K562 (cell line): Measurements from ENCODE around the gene CELSR3. TPM values are rescaled to one million over a fixed set of nuclear protein-coding genes. Genes with fewer than 3 reads are reported as not detected.

Source experiments
- ATAC-seq: fragments of 200-7000 bp; cut with Tn5 transposase; 3 replicates; pipeline ENCODE4 v1.9.1; 2020; ENCODE audit warnings: moderate library complexity
- BruUV-seq: library from RNA; stranded (reverse); fragments of 400-500 nt; replicated peaks from 2 replicates; lab custom pipeline; 2021; lab: Mats Ljungman, UMichigan
- CTCF ChIA-PET: fragments of 300-600 bp; formaldehyde crosslinking; extraction: SDS; loops from one replicate; lab custom pipeline; 2021; ENCODE audit warnings: low intra/inter-chr PET ratio; lab: Yijun Ruan, JAX
- POLR2A ChIA-PET: fragments of 300-600, 350-650 bp; sonication (Branson Sonifier 250); formaldehyde crosslinking; extraction: SDS; loops from one replicate; lab custom pipeline; 2021; ENCODE audit warnings: antibody characterized with exemption, inconsistent platforms; lab: Yijun Ruan, JAX
- DNase-seq, 4 experiments: peaks; one replicate each; pipeline versions ENCODE4 v3.0.0 to v3.0.0-alpha.2; 2011 to 2018; ENCODE audit warnings: low spot score in 3 of 4, mixed read lengths in 3 of 4; ENCODE audit errors: extremely low read depth in 1 of 4
- FAIRE-seq: peaks from 2 replicates; lab custom pipeline; 2011; peaks lifted over from hg19 to GRCh38; lab: Jason Lieb, UNC
- H2AFZ ChIP-seq: 2 replicates; pipeline ENCODE4 v1.6.0; 2011; ENCODE audit warnings: low read depth, low read length, control low read depth, inconsistent platforms
- H3K27ac ChIP-seq: fragments of 200-600 bp; 3 replicates; pipeline ENCODE4 v1.8.0; 2011; ENCODE audit warnings: low read depth, mild to moderate bottlenecking, control low read depth, inconsistent platforms, low read length, moderate library complexity, mixed read lengths; ENCODE audit errors: extremely low read depth
- H3K27me3 ChIP-seq, 2 experiments: fragments of 300-600 bp in 1 of 2; 2 replicates in 1 of 2; 3 replicates in 1 of 2; pipeline versions ENCODE4 v1.6.0 to v1.8.0; 2011; ENCODE audit warnings: inconsistent platforms in 2 of 2, low read length in 2 of 2, mild to moderate bottlenecking in 1 of 2, mixed read lengths in 1 of 2, moderate library complexity in 1 of 2; ENCODE audit not compliant: control insufficient read depth in 2 of 2, insufficient read depth in 2 of 2
- H3K36me3 ChIP-seq: fragments of 300-600 bp; 3 replicates; pipeline ENCODE4 v1.8.0; 2011; ENCODE audit warnings: mild to moderate bottlenecking, low read length, inconsistent platforms; ENCODE audit not compliant: control insufficient read depth, insufficient read depth
- H3K4me1 ChIP-seq, 2 experiments: fragments of 200-600 bp in 1 of 2; replicated peaks in 1 of 2; 2 replicates in 1 of 2; 3 replicates in 1 of 2; pipeline versions ENCODE4 v1.5.1 to v1.8.0; 2011; ENCODE audit warnings: inconsistent platforms in 2 of 2, low read length in 2 of 2, mild to moderate bottlenecking in 1 of 2, mixed read lengths in 1 of 2, moderate library complexity in 1 of 2; ENCODE audit not compliant: control insufficient read depth in 2 of 2, insufficient read depth in 2 of 2
- H3K4me2 ChIP-seq: 2 replicates; pipeline ENCODE4 v1.6.1; 2011; ENCODE audit warnings: low read length, control low read depth, inconsistent platforms, mixed read lengths; ENCODE audit not compliant: insufficient read depth
- H3K4me3 ChIP-seq: fragments of 200-600 bp; sonication (generic), shearing (Covaris generic); 2 replicates; pipeline ENCODE4 v1.5.1; 2016; ENCODE audit warnings: control low read depth, inconsistent platforms
- H3K79me2 ChIP-seq: fragments of 200-600 bp; 3 replicates; pipeline ENCODE4 v1.8.0; 2011; ENCODE audit warnings: low read length, inconsistent platforms; ENCODE audit not compliant: control insufficient read depth, insufficient read depth
- H3K9ac ChIP-seq, 2 experiments: 2 replicates each; pipeline versions ENCODE4 v1.6.0 to v1.6.1; 2011; ENCODE audit warnings: low read depth in 2 of 2, low read length in 2 of 2, control low read depth in 1 of 2, inconsistent platforms in 1 of 2, mild to moderate bottlenecking in 1 of 2, mixed read lengths in 1 of 2; ENCODE audit not compliant: insufficient read depth in 1 of 2
- H3K9me1 ChIP-seq: one replicate; pipeline ENCODE4 v1.6.0; 2011; ENCODE audit warnings: inconsistent platforms, mild to moderate bottlenecking, low read length, moderate library complexity; ENCODE audit not compliant: control insufficient read depth, insufficient read depth
- H3K9me3 ChIP-seq: replicated peaks from 2 replicates; pipeline ENCODE4 v1.5.1; 2011; ENCODE audit warnings: low read depth, low read length, inconsistent platforms; ENCODE audit not compliant: control insufficient read depth, insufficient read depth
- H4K20me1 ChIP-seq: replicated peaks from 2 replicates; pipeline ENCODE4 v1.6.1; 2011; ENCODE audit warnings: low read length, inconsistent platforms, mixed read lengths; ENCODE audit not compliant: control insufficient read depth, insufficient read depth
- CBFA2T2 ChIP-seq: fragments of 450-650 bp; conservative IDR thresholded peaks from 2 replicates; pipeline ENCODE4 v1.6.1; 2017; ENCODE audit warnings: mild to moderate bottlenecking
- LARP7 ChIP-seq: fragments of 450-650 bp; IDR thresholded peaks from 2 replicates; pipeline ENCODE4 v1.6.1; 2016
- NCOA1 ChIP-seq: fragments of 450-650 bp; IDR thresholded peaks from 2 replicates; pipeline ENCODE4 v1.6.1; 2016; ENCODE audit warnings: low read depth
- RAD51 ChIP-seq: fragments of 450-650 bp; IDR thresholded peaks from 2 replicates; pipeline ENCODE4 v1.7.1; 2016; ENCODE audit warnings: low read depth, mild to moderate bottlenecking, borderline replicate concordance
- TFE3 ChIP-seq: fragments of 450-650 bp; formaldehyde crosslinking; IDR thresholded peaks from 2 replicates; pipeline ENCODE4 v1.4.0; 2020; ENCODE audit warnings: mild to moderate bottlenecking, mixed read lengths
- ZKSCAN3 ChIP-seq: fragments of 250-450 bp; sonication (Bioruptor Pico); IDR thresholded peaks from 2 replicates; pipeline ENCODE4 v1.4.0; 2020
- WGBS: fragments of 100-300 bp; shearing (Covaris generic); methylation state at CpG from one replicate; pipeline ENCODE4 v1.1.6; 2016; ENCODE audit warnings: low coverage, mixed read lengths; ENCODE audit not compliant: insufficient coverage; ENCODE audit errors: missing lambda C conversion rate; 5-methylcytosine and 5-hydroxymethylcytosine counted together
- in situ Hi-C: fragments of 300-500 bp; cut with MboI; formaldehyde crosslinking; loops from 4 replicates; pipeline ENCODE4 v1.15.0; 2018; ENCODE audit warnings: inconsistent platforms, mixed read lengths
- intact Hi-C: fragments of 100-400 bp; cut with micrococcal nuclease; formaldehyde crosslinking; loops from 2 replicates; pipeline ENCODE4 v1.14.2; 2022
- polyA plus RNA-seq, 8 experiments: library from polyadenylated mRNA; depleted of rRNA in 4 of 8; stranded (reverse) in 5 of 8; unstranded in 3 of 8; fragments of >200 nt; fragmentation: Nextera tagmentation in 2 of 8; fragmentation: Illumina TruSeq in 1 of 8; extraction: Ambion mirVana in 2 of 8; extraction: Trizol in 1 of 8; gene quantifications; 2 replicates each; pipeline versions ENCODE4 v1.2.1 to v1.2.3, GENCODE V29; 2011 to 2014; ENCODE audit warnings: inconsistent platforms in 1 of 8, missing spikeins in 1 of 8
- total RNA-seq, 7 experiments: library from RNA; depleted of rRNA in 6 of 7; stranded (reverse); fragments of >200 nt in 6 of 7; fragmentation: Illumina TruSeq in 2 of 7; extraction: Trizol in 2 of 7; gene quantifications; 2 replicates each; pipeline versions ENCODE4 v1.2.1 to v1.2.3, GENCODE V29; 2011 to 2021; ENCODE audit warnings: low replicate concordance in 1 of 7

Gene CELSR3
- total and polyA plus RNA-seq, 9 of the 15 experiments (the other 6 are each of a cell fraction or from before 2014, with no cell fraction given): 0.10 to 2.7 (median 0.76) TPM

DNA sequence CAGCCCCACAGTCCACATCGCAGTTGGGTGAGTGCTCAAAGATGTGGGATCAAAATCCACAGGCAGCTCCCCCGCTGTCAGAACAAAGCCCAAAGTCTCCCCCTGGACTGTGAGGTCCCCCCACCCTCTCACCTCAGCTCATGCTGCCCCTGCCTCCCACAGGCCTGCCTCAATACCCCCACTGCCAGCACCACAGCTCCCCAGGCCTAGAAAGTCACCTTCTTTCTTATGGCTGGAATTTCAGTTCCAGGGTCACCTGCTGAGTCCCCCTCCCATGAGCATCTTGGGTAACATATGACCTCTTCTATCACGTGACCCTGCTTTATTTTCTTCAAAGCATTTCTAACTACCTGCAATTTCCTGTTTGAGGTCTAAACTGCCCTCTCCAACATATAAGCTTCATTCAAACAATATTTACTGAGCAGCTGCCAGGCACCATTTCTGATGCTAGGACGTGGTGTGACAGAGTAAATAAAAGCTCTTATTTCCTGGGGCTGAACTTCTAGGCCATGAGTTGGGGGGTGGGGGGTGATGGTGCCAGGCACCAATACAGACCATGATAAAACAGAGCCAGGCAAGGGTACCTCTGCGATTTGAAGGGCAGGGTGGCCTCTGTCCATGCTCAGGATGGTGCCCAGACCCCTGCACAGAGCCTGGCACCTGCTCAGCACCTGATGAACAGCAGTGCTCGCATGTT lies 38.7 kb downstream of the CELSR3 start:
- POLR2A ChIA-PET: interaction anchor here (0.7 to 3.4 kb wide), 3 partner anchors 11 to 67 kb away, joined by 4 to 23 read pairs (median 4); partner anchors contain the start of gene SLC26A6

More for the DNA sequence above, 38.7 kb downstream of the CELSR3 start:
- CTCF ChIA-PET: interaction anchor here (0.6 kb wide), 1 partner anchor 46 kb away, joined by 3 read pairs; no protein-coding TSS in a partner anchor
- TF ChIP-seq LARP7 (no peak), ZKSCAN3 (CRISPR knock-in tag) (no peak), TFE3 (CRISPR knock-in tag) (peak; percentile 47), NCOA1 (no peak), RAD51 (peak; percentile 63), CBFA2T2 (0 out of 2 replicates have a peak, but pooled peaks have one; percentile 11)
- Histone ChIP-seq H3K36me3 (peaks cover 27% of the 10 kb centered on the region; the same call in 2 of the 3 replicates), H3K79me2 (no peaks in the 10 kb centered on the region), H3K27ac (no peak overlapping the region), H4K20me1 (no peaks in the 10 kb centered on the region), H3K27me3 (no peaks in the 10 kb centered on the region), H3K4me2 (no peak overlapping the region), H2AFZ (no peak overlapping the region), H3K4me1 (peaks cover 0 to 7% of the 10 kb centered on the region in 2 experiments; a peak in 2 of 5 replicates), H3K9me3 (no peaks in the 10 kb centered on the region), H3K9me1 (no peaks in the 10 kb centered on the region), H3K4me3 (no peak overlapping the region), H3K9ac (no peak overlapping the region)
- ATAC-seq (no peak), DNase-seq (no peak), FAIRE-seq (no peak)
- intact Hi-C loops: no loop called here
- 62% methylated on average over 4 of the region's 6 CpGs for WGBS
- no TSS peak for BruUV-seq
- in situ Hi-C loops: no loop called here
